ENCODE results near the gene HPN.

The HPN gene

DNA sequence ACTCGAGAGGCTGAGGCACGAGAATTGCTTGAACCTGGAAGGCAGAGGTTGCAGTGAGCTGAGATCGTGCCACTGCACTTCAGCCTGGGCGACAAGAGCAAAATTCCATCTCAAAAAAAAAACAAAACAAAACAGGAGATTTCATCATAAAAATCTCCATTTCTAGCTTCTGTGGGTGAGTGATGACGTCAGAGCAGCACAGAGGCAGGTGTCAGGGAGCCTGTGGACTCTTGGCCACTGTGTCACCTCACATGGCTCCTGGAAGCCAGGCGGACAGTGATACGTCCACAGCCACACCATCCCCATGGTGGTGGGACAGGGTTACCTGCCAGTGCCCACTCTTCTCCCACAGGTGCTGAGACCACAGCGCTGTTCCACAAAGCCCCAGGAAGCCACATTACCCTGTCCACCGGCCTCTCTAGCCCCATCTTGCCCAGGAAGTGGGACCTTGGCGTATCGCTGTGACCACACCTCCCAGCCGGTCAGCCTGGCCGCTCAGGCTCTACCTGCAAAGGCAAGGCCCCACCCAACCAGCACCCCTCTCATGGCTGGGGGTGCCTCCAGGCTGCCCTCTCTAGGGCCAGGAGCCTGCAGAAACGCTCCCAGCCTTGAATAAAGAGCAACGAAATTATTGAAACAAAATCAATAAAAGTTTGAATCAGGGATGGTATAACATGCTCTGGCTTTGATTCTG, 71.6 kb downstream of the HPN start:
- H3K9me3 ChIP-seq (ENCODE audit: low read length): no peaks in the 10 kb centered on the region
- H3K27me3 ChIP-seq (ENCODE audit: insufficient read depth, low read length): peaks cover 13% of the 10 kb centered on the region
- H3K36me3 ChIP-seq (ENCODE audit: insufficient read depth, low read length): no peaks in the 10 kb centered on the region
- H3K4me1 ChIP-seq (ENCODE audit: insufficient read depth, low read length): peaks cover 11% of the 10 kb centered on the region
- no peak overlapping the region for H3K4me3 ChIP-seq (ENCODE audit: low read length)
- H2AFZ ChIP-seq (ENCODE audit: low read depth, low read length): no peak overlapping the region

DNA sequence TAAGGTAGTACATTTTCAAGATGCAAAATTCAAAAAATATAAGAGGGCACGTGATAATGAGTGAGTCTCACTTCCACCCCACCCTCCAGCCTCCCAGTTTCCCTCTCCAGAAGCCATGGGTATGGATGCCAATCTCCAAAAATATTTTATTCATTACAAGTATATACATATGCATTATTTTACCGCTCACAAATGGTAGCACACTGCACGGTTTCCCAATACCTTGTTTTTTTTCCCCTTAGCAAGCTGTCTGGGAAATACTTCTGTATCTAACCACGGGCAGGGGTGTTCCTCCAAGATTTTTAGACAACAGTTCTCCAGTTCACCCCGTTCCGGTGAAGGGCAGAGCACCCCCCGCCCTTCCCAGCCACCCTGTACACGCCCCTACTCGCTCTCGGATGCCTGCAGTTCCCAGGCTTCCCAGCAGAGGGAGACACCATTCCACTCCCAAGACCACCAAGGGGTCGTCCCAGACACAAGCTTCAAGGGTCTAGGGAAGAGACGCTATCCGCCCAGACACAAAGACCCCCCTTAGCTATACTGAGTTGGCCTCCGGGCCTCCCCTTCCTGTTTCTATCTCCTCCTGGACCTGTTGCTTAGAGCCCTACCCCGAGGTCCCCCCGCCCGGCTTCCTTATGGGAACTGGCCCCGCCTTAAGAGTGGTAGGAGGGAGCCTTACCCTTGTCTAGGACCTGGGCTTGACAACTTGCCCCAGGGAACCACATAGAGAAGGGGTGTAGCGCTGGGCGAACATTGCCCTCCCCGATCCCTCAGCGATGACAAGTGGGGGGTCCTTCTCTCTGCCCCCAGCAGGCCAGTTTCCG, 73.0 kb downstream of the HPN start:
- Histone ChIP-seq H3K36me3 (ENCODE audit: insufficient read depth, low read length) (no peaks in the 10 kb centered on the region), H3K27me3 (ENCODE audit: insufficient read depth, low read length) (peaks cover 20% of the 10 kb centered on the region), H3K4me3 (ENCODE audit: low read length) (no peak overlapping the region), H2AFZ (ENCODE audit: low read depth, low read length) (peak overlapping the region; percentile 64), H3K4me1 (ENCODE audit: insufficient read depth, low read length) (peaks cover 11% of the 10 kb centered on the region), H3K9me3 (ENCODE audit: low read length) (no peaks in the 10 kb centered on the region)

DNA sequence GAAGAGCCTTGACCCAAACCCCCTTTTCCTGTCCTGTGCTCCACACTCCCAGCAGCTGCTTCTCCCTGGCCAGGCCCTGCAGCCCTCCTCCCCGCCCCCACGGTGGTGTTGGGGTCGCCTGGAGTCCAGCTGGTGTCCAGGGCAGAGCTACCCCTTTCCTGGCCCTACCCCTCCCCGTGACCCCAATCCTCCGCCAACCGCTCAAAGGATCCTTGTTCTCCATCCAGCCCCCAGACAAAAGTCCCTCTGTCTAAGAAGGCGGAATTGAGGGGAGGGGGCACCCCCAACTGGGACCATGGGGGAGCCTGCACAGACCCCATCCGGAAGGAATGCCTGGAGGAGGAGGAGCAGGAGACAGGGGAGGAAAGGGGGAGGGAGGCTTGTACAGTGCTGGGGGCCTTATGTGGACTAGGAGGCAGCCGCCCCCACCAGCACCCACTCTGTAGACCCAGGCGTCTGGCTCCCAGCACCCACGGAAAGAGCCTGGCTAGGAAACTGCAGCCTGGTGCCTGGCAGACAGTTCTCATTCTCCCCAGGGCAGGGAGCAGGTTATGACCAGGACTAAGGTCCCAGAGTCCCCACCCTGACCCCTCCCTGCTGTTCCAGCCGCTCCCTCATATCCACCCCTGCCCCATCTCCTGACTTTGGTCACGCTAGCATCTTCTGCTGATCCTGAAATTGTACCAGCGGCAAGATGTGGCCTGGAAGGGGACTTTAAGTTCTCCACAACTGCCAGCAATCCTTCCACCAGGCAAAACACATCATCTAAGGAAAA, 73.8 kb downstream of the HPN start, which contains the start of gene FXYD3:
Gene FXYD3, plus strand, starts transcription at position 647 of the 775 bp plus-strand sequence. CDS start 3,554 bp downstream, outside the sequence.
- Histone ChIP-seq H3K27me3 (ENCODE audit: insufficient read depth, low read length) (peaks cover 20% of the 10 kb centered on the region), H3K4me3 (ENCODE audit: low read length) (no peak within 1 kb of the TSS), H3K9me3 (ENCODE audit: low read length) (no peaks in the 10 kb centered on the region), H3K4me1 (ENCODE audit: insufficient read depth, low read length) (peaks cover 11% of the 10 kb centered on the region), H3K36me3 (ENCODE audit: insufficient read depth, low read length) (no peaks in the 10 kb centered on the region), H2AFZ (ENCODE audit: low read depth, low read length) (peak within 1 kb of the TSS; percentile 64)

All from neuron (in vitro differentiated cells).